Astrocyte (in vitro differentiated cells and primary cell): ENCODE data around the gene FAM222B. TPM values are rescaled to one million over a fixed set of nuclear protein-coding genes. Genes with fewer than 3 reads are reported as not detected.

ENCODE experiments used
- DNase-seq: peaks from one replicate; pipeline ENCODE4 v3.0.0-alpha.2; 2010; ENCODE audit warnings: low read depth
- FAIRE-seq: peaks from 2 replicates; lab custom pipeline; 2011; peaks lifted over from hg19 to GRCh38; lab: Jason Lieb, UNC
- H2AFZ ChIP-seq: 2 replicates; pipeline ENCODE4 v1.6.0; 2012; ENCODE audit warnings: low read depth, low read length, inconsistent platforms
- H3K27ac ChIP-seq: 2 replicates; pipeline ENCODE4 v1.5.1; 2011; ENCODE audit warnings: low read depth, low read length, inconsistent platforms
- H3K27me3 ChIP-seq: 2 replicates; pipeline ENCODE4 v1.6.0; 2011; ENCODE audit warnings: low read length, inconsistent platforms; ENCODE audit not compliant: insufficient read depth
- H3K36me3 ChIP-seq: 2 replicates; pipeline ENCODE4 v1.5.1; 2011; ENCODE audit warnings: low read length, inconsistent platforms; ENCODE audit not compliant: insufficient read depth
- H3K4me1 ChIP-seq: 2 replicates; pipeline ENCODE4 v1.5.1; 2011; ENCODE audit warnings: low read length, inconsistent platforms; ENCODE audit not compliant: insufficient read depth
- H3K4me2 ChIP-seq: 2 replicates; pipeline ENCODE4 v1.6.0; 2012; ENCODE audit warnings: low read length, inconsistent platforms
- H3K4me3 ChIP-seq: 2 replicates; pipeline ENCODE4 v1.5.1; 2011; ENCODE audit warnings: low read depth, mild to moderate bottlenecking, low read length, inconsistent platforms; ENCODE audit not compliant: insufficient read depth
- H3K79me2 ChIP-seq: 2 replicates; pipeline ENCODE4 v1.6.0; 2012; ENCODE audit warnings: mild to moderate bottlenecking, low read length, inconsistent platforms; ENCODE audit not compliant: insufficient read depth
- H3K9ac ChIP-seq: 2 replicates; pipeline ENCODE4 v1.6.0; 2012; ENCODE audit warnings: mild to moderate bottlenecking, low read length, inconsistent platforms
- H3K9me3 ChIP-seq: 2 replicates; pipeline ENCODE4 v1.5.1; 2012; ENCODE audit warnings: low read depth, mild to moderate bottlenecking, low read length, inconsistent platforms; ENCODE audit not compliant: insufficient read depth
- H4K20me1 ChIP-seq: 2 replicates; pipeline ENCODE4 v1.6.0; 2012; ENCODE audit warnings: low read length, inconsistent platforms; ENCODE audit not compliant: insufficient read depth
- H3K27ac Mint-ChIP-seq: one replicate; pipeline ENCODE4 v1.8.0; 2021; ENCODE audit warnings: mild to moderate bottlenecking, mixed read lengths; ENCODE audit not compliant: unreplicated experiment
- H3K27me3 Mint-ChIP-seq: one replicate; pipeline ENCODE4 v1.8.0; 2021; ENCODE audit warnings: low read depth, mixed read lengths; ENCODE audit not compliant: unreplicated experiment
- H3K36me3 Mint-ChIP-seq: one replicate; pipeline ENCODE4 v1.8.0; 2021; ENCODE audit warnings: low read depth, mixed read lengths; ENCODE audit not compliant: unreplicated experiment
- H3K4me1 Mint-ChIP-seq: one replicate; pipeline ENCODE4 v1.8.0; 2021; ENCODE audit warnings: low read depth, mixed read lengths; ENCODE audit not compliant: unreplicated experiment
- H3K4me3 Mint-ChIP-seq: one replicate; pipeline ENCODE4 v1.8.0; 2021; ENCODE audit warnings: mild to moderate bottlenecking, moderate library complexity, mixed read lengths; ENCODE audit not compliant: unreplicated experiment
- H3K9me3 Mint-ChIP-seq: one replicate; pipeline ENCODE4 v1.8.0; 2021; ENCODE audit warnings: mild to moderate bottlenecking, mixed read lengths; ENCODE audit not compliant: unreplicated experiment
- EZH2 ChIP-seq: IDR thresholded peaks from 2 replicates; pipeline ENCODE4 v1.6.1; 2012; ENCODE audit warnings: mild to moderate bottlenecking, low read length, inconsistent platforms; ENCODE audit not compliant: insufficient read depth
- total RNA-seq: library from RNA; stranded (reverse); gene quantifications from 2 replicates; pipeline ENCODE4 v1.2.1, GENCODE V29; 2021
- TF ChIP-seq, protein P1 (sequence below): IDR thresholded peaks from 2 replicates; pipeline ENCODE4 v1.5.1; 2011; ENCODE audit warnings: low read depth, mild to moderate bottlenecking, inconsistent platforms, low read length, moderate library complexity; ENCODE audit not compliant: insufficient read depth

The FAM222B gene
- total RNA-seq, 1 donor from 2014 or later, result 53.0 TPM

GRCh38 chr17:28719021-28719433 is 123.6 kb downstream of the FAM222B start:
- Mint-ChIP-seq H3K9me3 (no peaks in the 10 kb centered on the region), H3K4me1 (peaks cover 33% of the 10 kb centered on the region), H3K4me3 (peak overlapping the region; percentile 99), H3K27ac (peak overlapping the region; percentile 95), H3K27me3 (no peaks in the 10 kb centered on the region), H3K36me3 (peaks cover 25% of the 10 kb centered on the region)
- peak overlapping the region; percentile 51 for H2AFZ ChIP-seq
- no peak for DNase-seq
- peaks cover 68% of the 10 kb centered on the region for H4K20me1 ChIP-seq
- H3K27ac ChIP-seq, result peak overlapping the region; percentile 87
- H3K4me3 ChIP-seq, result peak overlapping the region; percentile 84
- peak overlapping the region; percentile 91 for H3K9ac ChIP-seq
- no peaks in the 10 kb centered on the region for H3K27me3 ChIP-seq
- no peaks in the 10 kb centered on the region for H3K9me3 ChIP-seq
- FAIRE-seq, result no peak
- H3K36me3 ChIP-seq, result peaks cover 36% of the 10 kb centered on the region
- H3K4me1 ChIP-seq, result peaks cover 49% of the 10 kb centered on the region
- TF ChIP-seq, protein P1, sequence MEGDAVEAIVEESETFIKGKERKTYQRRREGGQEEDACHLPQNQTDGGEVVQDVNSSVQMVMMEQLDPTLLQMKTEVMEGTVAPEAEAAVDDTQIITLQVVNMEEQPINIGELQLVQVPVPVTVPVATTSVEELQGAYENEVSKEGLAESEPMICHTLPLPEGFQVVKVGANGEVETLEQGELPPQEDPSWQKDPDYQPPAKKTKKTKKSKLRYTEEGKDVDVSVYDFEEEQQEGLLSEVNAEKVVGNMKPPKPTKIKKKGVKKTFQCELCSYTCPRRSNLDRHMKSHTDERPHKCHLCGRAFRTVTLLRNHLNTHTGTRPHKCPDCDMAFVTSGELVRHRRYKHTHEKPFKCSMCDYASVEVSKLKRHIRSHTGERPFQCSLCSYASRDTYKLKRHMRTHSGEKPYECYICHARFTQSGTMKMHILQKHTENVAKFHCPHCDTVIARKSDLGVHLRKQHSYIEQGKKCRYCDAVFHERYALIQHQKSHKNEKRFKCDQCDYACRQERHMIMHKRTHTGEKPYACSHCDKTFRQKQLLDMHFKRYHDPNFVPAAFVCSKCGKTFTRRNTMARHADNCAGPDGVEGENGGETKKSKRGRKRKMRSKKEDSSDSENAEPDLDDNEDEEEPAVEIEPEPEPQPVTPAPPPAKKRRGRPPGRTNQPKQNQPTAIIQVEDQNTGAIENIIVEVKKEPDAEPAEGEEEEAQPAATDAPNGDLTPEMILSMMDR, result no peak
- no peak for TF ChIP-seq EZH2
- H3K79me2 ChIP-seq, result peaks cover 72% of the 10 kb centered on the region
- H3K4me2 ChIP-seq, result peak overlapping the region; percentile 93

DNA sequence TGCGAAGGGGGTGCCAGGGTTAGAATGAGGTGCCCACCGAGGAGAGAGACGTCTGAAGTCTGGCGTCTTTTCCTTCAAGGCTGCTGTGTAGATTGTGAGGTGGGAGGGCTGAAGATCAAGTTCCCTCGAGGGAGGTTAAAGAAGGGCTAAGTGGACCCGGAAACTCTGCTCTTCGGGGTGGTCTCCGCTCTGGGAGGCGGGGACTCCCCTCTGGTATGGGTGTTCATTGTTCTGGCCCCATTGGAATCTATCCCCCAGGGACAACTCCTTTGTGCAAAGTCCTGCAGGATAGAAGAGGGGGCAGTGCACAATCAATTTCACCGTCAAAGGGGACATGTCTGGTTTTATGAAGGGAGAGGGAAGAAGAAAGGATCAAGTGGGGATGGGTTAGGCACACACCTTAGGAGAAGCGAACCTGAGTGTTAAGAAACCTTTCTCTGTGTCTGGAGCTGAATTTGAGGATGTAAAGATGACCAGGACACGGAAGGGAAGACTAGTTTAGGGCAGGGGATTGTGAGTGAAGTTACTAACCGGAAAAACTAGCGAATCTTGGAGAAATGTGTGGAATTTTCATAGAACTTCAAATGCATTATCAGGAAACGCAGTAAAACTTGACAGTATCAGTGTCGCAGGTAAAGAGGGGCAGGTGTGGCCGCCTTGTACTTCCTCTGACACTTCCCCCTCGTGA is 124.1 kb downstream of the FAM222B start:
- peaks cover 35% of the 10 kb centered on the region for H3K36me3 ChIP-seq
- H3K27ac Mint-ChIP-seq, result peak overlapping the region; percentile 95
- peak overlapping the region; percentile 87 for H3K27ac ChIP-seq
- peak overlapping the region; percentile 93 for H3K4me2 ChIP-seq
- H3K9ac ChIP-seq, result peak overlapping the region; percentile 92
- H3K9me3 Mint-ChIP-seq, result no peaks in the 10 kb centered on the region
- peaks cover 65% of the 10 kb centered on the region for H4K20me1 ChIP-seq
- H3K27me3 ChIP-seq, result no peaks in the 10 kb centered on the region
- no peaks in the 10 kb centered on the region for H3K27me3 Mint-ChIP-seq
- H3K9me3 ChIP-seq, result no peaks in the 10 kb centered on the region
- TF ChIP-seq EZH2, result no peak
- TF ChIP-seq, protein P1, result no peak
- peak overlapping the region; percentile 89 for H3K4me3 Mint-ChIP-seq
- H3K4me1 ChIP-seq, result peaks cover 47% of the 10 kb centered on the region
- H3K36me3 Mint-ChIP-seq, result peaks cover 28% of the 10 kb centered on the region
- peaks cover 72% of the 10 kb centered on the region for H3K79me2 ChIP-seq
- FAIRE-seq, result no peak
- H3K4me3 ChIP-seq, result peak overlapping the region; percentile 83
- no peak for DNase-seq
- H3K4me1 Mint-ChIP-seq, result peaks cover 29% of the 10 kb centered on the region
- H2AFZ ChIP-seq, result peak overlapping the region; percentile 28
